Aorta (tissue), 5 donors: ENCODE measurements around the gene COA7. TPM values are rescaled to one million over a fixed set of nuclear protein-coding genes. Genes with fewer than 3 reads are reported as not detected.
"Not testable (repeated sequence)": the region's sequence is repeated elsewhere in the genome, so short reads cannot be mapped to it uniquely, and the experiment has no call there.

ENCODE experiments used
- ATAC-seq: fragments of 200-7000 bp; cut with Tn5 transposase; one replicate; pipeline ENCODE4 v1.9.1; 2022; ENCODE audit warnings: moderate library complexity; ENCODE audit not compliant: low FRiP score
- DNase-seq, 2 donors: peaks; one replicate each; pipeline ENCODE4 v3.0.0-alpha.2; 2020
- H3K27ac ChIP-seq, 2 donors: one replicate each; pipeline ENCODE4 v1.5.1; 2013; ENCODE audit warnings: low read length in 2 of 2, mild to moderate bottlenecking in 2 of 2, moderate library complexity in 2 of 2, control low read depth in 1 of 2, inconsistent platforms in 1 of 2, low read depth in 1 of 2
- H3K27me3 ChIP-seq, 2 donors: one replicate each; pipeline ENCODE4 v1.6.1; 2013; ENCODE audit warnings: control low read depth in 1 of 2, low read length in 1 of 2, mild to moderate bottlenecking in 1 of 2, moderate library complexity in 1 of 2; ENCODE audit not compliant: insufficient read depth in 2 of 2, control insufficient read depth in 1 of 2
- H3K36me3 ChIP-seq, 2 donors: one replicate each; pipeline ENCODE4 v1.6.1; 2013; ENCODE audit warnings: control low read depth in 1 of 2, low read length in 1 of 2, mild to moderate bottlenecking in 1 of 2; ENCODE audit not compliant: insufficient read depth in 2 of 2, control insufficient read depth in 1 of 2
- H3K4me1 ChIP-seq, 2 donors: one replicate each; pipeline ENCODE4 v1.6.1; 2013; ENCODE audit warnings: low read length in 2 of 2, control low read depth in 1 of 2, mild to moderate bottlenecking in 1 of 2, moderate library complexity in 1 of 2; ENCODE audit not compliant: insufficient read depth in 2 of 2, control insufficient read depth in 1 of 2
- H3K4me3 ChIP-seq, 2 donors: one replicate each; pipeline ENCODE4 v1.5.1; 2013; ENCODE audit warnings: low read length in 2 of 2, control low read depth in 1 of 2, mild to moderate bottlenecking in 1 of 2
- H3K9me3 ChIP-seq: one replicate; pipeline ENCODE4 v1.6.1; 2013; ENCODE audit warnings: mild to moderate bottlenecking, low read length; ENCODE audit not compliant: control insufficient read depth
- WGBS, 2 donors: extraction: QIAGEN DNeasy Blood & Tissue Kit; methylation state at CpG; one replicate each; pipeline ENCODE4 v1.1.7; 2013; 5-methylcytosine and 5-hydroxymethylcytosine counted together
- intact Hi-C, 2 donors: fragments of 100-400 bp; cut with DNase I; formaldehyde crosslinking; loops; one replicate each; pipeline versions ENCODE4 v1.14.2 to v1.15.0; 2022
- polyA plus RNA-seq, 2 donors: library from polyadenylated mRNA; stranded (reverse); fragments of 200-250 nt; gene quantifications; one replicate each; pipeline ENCODE4 v1.2.3, GENCODE V29; 2013
- total RNA-seq, 2 donors: library from RNA; stranded (reverse); fragmentation: NEBNext Ultra II Directional; extraction: Animal tissue kit (Norgen Biotek cat#: 25700); gene quantifications; one replicate each; pipeline ENCODE4 v1.2.1, GENCODE V29; 2021
- donor health status: healthy with polysubstance abuse.
- donor health status: Bipolar disorder and iron deficiency.
- donor health status: DM: no; HTN: no; CAD: no.
- donor health status: DM: no; HTN: no; CAD: no.
- donor health status: DM: yes; HTN: yes; CAD: no.

The COA7 gene
- total and polyA plus RNA-seq, 4 donors: 3.2 to 10.5 (median 7.5) TPM

DNA sequence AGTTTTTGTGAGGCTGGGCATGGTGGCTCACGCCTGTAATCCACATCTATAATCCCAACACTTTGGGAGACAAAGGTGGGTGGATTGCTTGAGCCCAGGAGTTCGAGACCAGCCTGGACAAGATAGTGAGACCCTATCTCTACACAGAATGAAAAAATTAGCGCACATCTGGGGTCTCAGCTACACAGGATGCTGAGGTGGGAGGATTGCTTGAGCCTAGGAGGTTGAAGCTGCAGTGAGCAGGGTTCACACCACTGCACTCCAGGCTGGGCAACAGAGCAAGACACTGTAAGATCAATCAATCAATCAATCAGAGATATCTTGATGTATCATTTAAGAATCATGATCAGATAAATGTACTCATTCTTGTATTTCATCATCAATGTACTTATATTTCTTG is 35.2 kb upstream of the COA7 start:
- Histone ChIP-seq H3K36me3 (no peaks in the 10 kb centered on the region), H3K4me3 (no peak overlapping the region), H3K4me1 (no peaks in the 10 kb centered on the region), H3K9me3 (no peaks in the 10 kb centered on the region), H3K27ac (no peak overlapping the region), H3K27me3 (no peaks in the 10 kb centered on the region)
- no peak for DNase-seq
- intact Hi-C loops: no loop called here
- 94% methylated on average over 3 of the region's 3 CpGs for WGBS, 2 donors
- no peak for ATAC-seq

- DNase-seq: no peak
- no peak overlapping the region for H3K4me3 ChIP-seq
- no peaks in the 10 kb centered on the region for H3K36me3 ChIP-seq
- no peaks in the 10 kb centered on the region for H3K27me3 ChIP-seq
- peaks cover 1 to 4% of the 10 kb centered on the region in 2 donors for H3K4me1 ChIP-seq
- WGBS, 2 donors: 77 to 80% methylated on average over 6 of the region's 6 CpGs
- ATAC-seq: no peak
- no peak overlapping the region for H3K27ac ChIP-seq
- intact Hi-C loops: loop anchor here in 1 of 2 donors (10.0 kb wide), 1 partner anchor 457 kb away; no protein-coding TSS in a partner anchor
- H3K9me3 ChIP-seq: no peaks in the 10 kb centered on the region
Observed at GRCh38 chr1:52727956-52728656, 30.0 kb upstream of the COA7 start.

- DNase-seq (no peak), ATAC-seq (peak; percentile 36)
- intact Hi-C loops: loop anchor here in 1 of 2 donors (10.0 kb wide), 1 partner anchor 458 kb away; no protein-coding TSS in a partner anchor
- H3K27me3 ChIP-seq: no peaks in the 10 kb centered on the region
- no peak overlapping the region for H3K27ac ChIP-seq
- no peaks in the 10 kb centered on the region for H3K9me3 ChIP-seq
- WGBS, 2 donors: 0% methylated on average over 14 of the region's 14 CpGs
- no peaks in the 10 kb centered on the region for H3K36me3 ChIP-seq
- H3K4me3 ChIP-seq: peak overlapping the region; percentile 70 to 91
- H3K4me1 ChIP-seq: peaks cover 1 to 4% of the 10 kb centered on the region in 2 donors
Observed at GRCh38 chr1:52727114-52727586, 29.0 kb upstream of the COA7 start.

DNA sequence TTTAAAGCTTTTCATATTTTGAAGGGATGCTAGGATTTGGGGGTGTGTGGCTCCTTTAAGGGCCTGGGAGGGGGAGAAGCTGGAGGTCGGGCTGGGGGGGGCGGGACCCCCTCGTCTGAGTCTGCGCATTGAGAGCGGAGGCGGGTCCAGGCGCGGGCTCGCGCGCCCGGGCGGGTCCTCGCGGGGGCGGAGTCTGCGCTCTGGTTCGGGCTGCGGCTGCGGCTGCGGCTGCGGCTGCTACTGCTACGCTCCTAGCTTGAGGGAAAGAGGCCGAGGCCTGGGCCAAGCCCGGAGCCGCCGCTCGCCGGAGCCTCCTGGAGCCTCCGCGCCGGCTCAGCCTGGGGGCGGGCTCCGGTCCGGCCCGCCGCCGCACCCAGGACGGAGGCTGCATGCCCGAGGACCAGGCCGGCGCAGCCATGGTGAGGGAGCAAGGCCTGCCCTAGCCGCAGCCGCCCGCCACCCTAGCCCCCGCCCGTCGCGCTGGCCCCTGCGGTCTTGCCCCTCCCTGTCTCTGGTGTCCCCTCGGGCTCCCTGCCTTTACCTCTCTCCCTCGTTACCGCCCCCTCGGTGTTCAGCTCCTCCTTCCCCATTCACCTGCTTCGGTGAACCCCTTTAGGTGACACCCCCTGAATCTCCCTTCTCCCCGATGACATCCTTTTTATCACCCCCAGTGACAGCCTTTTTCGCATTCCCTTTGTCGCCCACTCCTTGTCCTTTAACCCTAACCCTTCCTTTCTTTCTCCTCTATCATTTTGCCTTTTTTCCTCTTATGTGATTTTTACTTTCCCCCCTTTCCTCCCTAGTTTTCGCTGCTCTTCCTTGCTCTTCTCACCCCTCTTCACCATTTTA is 28.3 kb upstream of the COA7 start, which contains the start of gene ZYG11B:
ZYG11B (plus strand) TSS at position 189 of the 849 bp plus-strand sequence; CDS start at position 390, 201 bp downstream.
- 0 to 1% methylated on average over 37 to 59 of the region's 59 CpGs for WGBS, 2 donors
- Histone ChIP-seq H3K27me3 (no peaks in the 10 kb centered on the region), H3K4me1 (peaks cover 1 to 4% of the 10 kb centered on the region in 2 donors), H3K36me3 (no peaks in the 10 kb centered on the region), H3K4me3 (peak within 1 kb of the TSS; percentile 91 to 96), H3K27ac (peak within 1 kb of the TSS in 1 of 2 donors; percentile 59), H3K9me3 (no peaks in the 10 kb centered on the region)
- intact Hi-C loops: loop anchor here in 1 of 2 donors (10.0 kb wide), 1 partner anchor 458 kb away; no protein-coding TSS in a partner anchor
- peak; percentile 96 for ATAC-seq
- DNase-seq: peak; percentile 95 to 97

DNA sequence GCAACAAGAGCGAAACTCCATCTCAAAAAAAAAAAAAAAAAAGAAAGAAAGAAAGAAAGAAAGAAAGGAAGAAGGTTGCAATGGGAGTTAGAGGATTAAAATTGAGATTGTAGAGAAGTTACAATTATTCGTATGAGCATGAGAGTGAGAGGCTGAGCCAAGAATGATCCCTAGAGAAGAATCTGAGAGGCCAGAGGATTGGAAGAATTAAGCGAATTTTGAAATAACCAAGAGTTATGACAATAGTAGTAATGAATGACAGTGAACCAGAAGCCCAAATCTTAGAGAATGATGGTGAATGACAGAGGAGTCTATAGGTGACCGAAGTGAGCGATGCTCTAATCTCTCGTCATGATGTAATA is 27.7 kb upstream of the COA7 start:
- no peak for DNase-seq
- H3K4me1 ChIP-seq: peaks cover 1 to 4% of the 10 kb centered on the region in 2 donors
- no peaks in the 10 kb centered on the region for H3K36me3 ChIP-seq
- no peaks in the 10 kb centered on the region for H3K9me3 ChIP-seq
- intact Hi-C loops: loop anchor here in 1 of 2 donors (10.0 kb wide), 1 partner anchor 459 kb away; no protein-coding TSS in a partner anchor
- H3K27me3 ChIP-seq: no peaks in the 10 kb centered on the region
- ATAC-seq: peak; percentile 8
- H3K27ac ChIP-seq: no peak overlapping the region
- 1% methylated on average over 5 to 6 of the region's 6 CpGs for WGBS, 2 donors
- H3K4me3 ChIP-seq: peak overlapping the region; percentile 91 to 96

GRCh38 chr1:52723260-52723659 is 25.1 kb upstream of the COA7 start:
- 88 to 91% methylated on average over 4 of the region's 4 CpGs for WGBS, 2 donors
- H3K9me3 ChIP-seq: no peaks in the 10 kb centered on the region
- intact Hi-C loops: loop anchor here in 1 of 2 donors (10.0 kb wide), 1 partner anchor 462 kb away; no protein-coding TSS in a partner anchor
- H3K27me3 ChIP-seq: no peaks in the 10 kb centered on the region
- H3K4me1 ChIP-seq: peaks cover 1 to 4% of the 10 kb centered on the region in 2 donors
- DNase-seq (no peak), ATAC-seq (no peak)
- no peak overlapping the region for H3K4me3 ChIP-seq
- H3K36me3 ChIP-seq: no peaks in the 10 kb centered on the region
- no peak overlapping the region for H3K27ac ChIP-seq

DNA sequence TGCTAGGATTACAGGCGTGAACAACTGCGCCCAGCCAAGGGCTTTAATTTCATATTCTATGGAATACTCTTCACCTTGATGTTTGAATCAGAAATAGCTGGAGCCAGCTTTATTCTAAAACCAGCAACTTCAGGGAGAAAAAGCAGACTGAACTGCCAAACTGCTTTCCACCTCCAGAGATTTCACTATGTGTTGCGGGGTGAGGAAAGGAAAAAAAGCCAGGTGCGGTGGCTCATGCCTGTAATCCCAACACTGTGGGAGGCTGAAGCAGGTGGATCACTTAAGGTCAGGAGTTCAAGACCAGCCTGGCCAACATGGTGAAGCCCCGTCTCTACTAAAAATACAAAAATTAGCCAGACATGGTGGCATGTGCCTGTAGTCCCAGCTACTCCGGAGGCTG is 17.1 kb upstream of the COA7 start:
- intact Hi-C loops, H3K27me3 ChIP-seq, H3K4me3 ChIP-seq, H3K27ac ChIP-seq, DNase-seq, H3K4me1 ChIP-seq, H3K36me3 ChIP-seq, ATAC-seq, H3K9me3 ChIP-seq: not testable (repeated sequence)
- WGBS, 2 donors: 82 to 86% methylated on average over 6 of the region's 6 CpGs

DNA sequence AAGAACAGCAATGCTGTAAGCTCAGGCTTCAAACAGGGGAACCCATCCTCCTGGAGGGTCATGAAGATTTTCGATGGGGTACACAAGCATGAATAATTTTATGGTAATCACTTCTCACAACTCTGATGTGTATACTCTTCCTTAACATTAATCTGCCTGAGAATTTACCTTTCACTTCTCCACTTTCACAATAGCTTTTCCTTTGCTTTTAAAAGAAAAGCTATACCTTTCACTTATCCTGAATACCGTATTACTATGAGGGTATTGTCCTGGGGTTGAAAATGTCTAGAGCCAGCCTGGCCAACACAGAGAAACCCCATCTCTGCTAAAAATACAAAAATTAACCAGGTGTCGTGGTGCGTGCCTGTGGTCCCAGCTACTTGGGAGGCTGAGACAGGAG is 15.4 kb upstream of the COA7 start:
- intact Hi-C loops: no loop called here
- H3K9me3 ChIP-seq: no peaks in the 10 kb centered on the region
- no peak overlapping the region for H3K4me3 ChIP-seq
- ATAC-seq: no peak
- no peak overlapping the region for H3K27ac ChIP-seq
- DNase-seq: no peak
- no peaks in the 10 kb centered on the region for H3K36me3 ChIP-seq
- no peaks in the 10 kb centered on the region for H3K27me3 ChIP-seq
- H3K4me1 ChIP-seq: no peaks in the 10 kb centered on the region
- WGBS, 2 donors: 92 to 93% methylated on average over 4 of the region's 4 CpGs
